ENCODE results near the gene LANCL1.

The LANCL1 gene, protein sequence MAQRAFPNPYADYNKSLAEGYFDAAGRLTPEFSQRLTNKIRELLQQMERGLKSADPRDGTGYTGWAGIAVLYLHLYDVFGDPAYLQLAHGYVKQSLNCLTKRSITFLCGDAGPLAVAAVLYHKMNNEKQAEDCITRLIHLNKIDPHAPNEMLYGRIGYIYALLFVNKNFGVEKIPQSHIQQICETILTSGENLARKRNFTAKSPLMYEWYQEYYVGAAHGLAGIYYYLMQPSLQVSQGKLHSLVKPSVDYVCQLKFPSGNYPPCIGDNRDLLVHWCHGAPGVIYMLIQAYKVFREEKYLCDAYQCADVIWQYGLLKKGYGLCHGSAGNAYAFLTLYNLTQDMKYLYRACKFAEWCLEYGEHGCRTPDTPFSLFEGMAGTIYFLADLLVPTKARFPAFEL

DNA sequence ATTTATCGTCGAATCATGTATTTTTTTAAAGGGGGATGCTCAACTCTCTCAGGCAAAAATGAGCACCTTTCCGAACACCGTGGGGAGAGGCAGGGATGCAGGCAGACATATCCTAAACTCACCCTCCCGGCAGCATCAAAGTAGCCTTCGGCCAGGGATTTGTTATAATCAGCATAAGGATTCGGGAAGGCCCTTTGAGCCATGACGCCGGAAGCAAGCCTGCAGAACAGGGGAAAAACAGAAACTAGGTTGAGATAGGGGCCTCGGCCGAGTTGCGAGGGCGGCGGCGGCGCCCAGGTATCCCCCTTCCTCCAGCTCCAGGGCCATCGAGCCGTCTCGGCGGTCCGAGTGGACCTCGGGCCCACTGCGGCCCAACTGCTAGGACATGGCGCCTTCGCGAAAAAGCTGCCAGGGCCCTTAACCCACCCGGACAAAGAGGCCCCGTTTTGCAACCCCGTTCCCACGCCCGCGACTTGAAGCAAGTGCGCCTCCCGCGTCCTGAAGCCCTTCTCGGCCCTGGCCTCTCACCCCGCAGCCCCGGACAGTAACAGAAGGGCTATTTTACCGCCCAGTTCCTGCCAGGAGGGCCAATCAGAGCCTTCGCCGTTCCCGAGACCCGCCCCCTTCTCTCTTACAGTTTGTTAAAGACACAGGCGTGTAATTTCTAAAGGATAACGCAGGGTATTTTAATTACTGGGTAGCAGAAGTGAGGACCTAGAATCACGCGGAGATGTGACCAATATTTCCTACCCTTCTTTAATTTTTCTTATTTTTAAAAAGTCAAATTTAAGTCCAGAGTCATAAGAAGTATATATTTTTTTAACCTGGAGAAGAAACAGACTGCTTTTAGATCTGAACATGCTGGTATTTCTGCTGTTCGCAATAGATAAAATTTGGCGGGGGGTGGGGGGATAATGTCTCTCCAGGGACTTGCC, at the start of gene LANCL1:
LANCL1 (minus strand) TSS at position 566 of the 935 bp plus-strand sequence; CDS start at position 203, 363 bp downstream.
- DNase-seq (ENCODE audit: low read depth), result peak; percentile 69

DNA sequence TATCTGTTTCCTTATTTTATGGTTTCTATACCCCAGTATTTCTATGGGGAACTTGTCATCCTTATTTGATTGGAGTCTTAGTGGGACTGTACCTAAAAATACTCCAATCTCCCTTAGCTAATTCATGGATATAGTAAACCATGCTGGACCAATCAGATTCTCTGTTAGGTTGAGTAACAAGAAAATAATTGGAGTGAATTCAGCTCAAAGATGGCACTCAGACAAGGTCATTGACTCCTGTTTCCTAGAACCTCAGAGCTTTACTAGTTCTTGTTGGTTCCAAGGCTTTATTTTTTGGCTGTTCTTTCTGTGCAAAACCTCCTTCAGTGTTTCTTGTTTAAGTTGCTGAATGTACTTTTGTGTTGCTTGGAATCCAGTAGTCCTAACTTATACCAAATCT, 48.0 kb upstream of the LANCL1 start:
- no peak for DNase-seq (ENCODE audit: low read depth)

DNA sequence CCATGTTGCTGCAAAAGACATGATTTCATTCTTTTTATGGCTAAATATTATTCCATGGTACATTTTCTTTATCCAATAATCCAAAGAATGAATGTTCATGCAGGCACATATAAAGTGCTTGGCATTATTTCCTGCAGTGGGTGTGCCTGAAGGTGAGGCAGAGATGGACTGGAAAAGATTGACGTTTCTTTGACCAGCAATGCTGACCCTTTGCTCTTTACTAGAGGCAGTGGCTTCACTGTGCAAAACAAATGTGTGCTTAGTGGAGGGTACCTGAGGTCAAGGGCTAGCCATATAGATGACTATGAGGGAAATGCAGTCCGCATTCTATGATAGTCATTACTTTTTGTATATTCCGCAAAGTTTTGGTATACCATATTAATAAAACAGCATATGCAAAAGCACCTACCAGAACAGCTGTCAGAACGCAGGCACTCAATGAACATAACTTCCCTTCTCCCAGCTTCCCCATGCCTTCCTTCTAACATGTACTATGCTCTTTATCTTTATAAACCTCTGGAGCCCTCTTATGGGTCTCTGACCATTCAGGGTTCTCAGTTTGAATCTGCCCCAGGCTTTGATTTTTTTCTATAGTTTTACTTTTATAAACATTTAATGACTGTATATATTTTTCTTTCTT, 47.2 kb upstream of the LANCL1 start:
- DNase-seq (ENCODE audit: low read depth), result no peak

DNA sequence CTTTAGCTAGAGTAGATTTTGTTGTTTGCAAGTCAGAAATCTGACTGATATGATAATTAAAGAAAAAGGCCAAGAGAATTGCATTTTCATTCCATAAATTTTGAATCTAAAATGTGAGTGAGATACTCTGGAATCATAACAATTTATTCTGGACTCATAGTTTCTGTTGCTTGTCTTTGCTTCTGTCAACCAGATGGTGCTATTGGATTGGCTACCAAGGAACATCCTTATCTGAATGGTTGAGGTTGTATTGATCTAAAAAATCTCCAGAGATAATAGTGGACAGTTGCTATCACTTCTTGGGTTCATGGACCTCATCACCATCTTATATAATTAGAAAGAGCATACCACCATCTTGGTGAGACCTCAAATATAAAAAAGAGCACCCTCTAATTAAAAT, 45.8 kb upstream of the LANCL1 start:
- no peak for DNase-seq (ENCODE audit: low read depth)

DNA sequence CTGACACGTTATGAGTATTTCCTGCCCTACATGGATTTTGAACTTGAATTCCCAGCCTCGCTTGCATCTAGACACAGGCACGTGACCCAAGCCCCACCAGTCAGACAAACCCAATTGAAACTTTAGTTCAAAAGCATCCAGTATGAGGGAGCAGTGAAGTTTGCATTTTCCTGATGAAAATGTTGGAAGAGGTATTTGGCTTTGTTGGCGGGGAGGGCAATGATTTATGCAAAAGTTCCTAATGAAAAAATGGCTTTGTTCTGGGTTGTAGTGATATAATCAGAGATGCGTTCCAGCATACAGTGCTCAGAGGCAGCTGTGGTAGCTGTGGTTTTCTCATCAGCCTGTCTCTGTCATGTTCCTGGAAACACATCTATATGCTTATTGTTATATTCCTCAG, 43.0 kb upstream of the LANCL1 start:
- no peak for DNase-seq (ENCODE audit: low read depth)

DNA sequence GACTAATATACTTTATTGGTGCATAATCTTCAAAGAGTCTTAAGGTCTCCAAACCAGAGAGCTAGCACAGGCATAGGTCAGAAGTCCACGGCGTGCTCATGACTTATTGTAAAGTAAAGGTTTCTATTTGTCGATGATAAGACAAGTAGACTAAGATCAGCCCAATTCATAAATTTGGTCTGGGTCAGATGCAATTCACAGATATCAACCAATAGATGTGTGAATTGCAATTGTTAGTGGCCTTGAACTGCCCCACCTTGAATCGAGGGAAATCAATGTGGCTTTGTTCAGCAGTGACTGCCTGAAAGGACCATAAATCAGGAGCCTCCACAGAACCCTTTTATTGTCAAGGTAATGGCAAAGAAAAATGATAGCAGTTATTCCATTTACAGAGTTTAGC, 40.7 kb upstream of the LANCL1 start:
- no peak for DNase-seq (ENCODE audit: low read depth)

DNA sequence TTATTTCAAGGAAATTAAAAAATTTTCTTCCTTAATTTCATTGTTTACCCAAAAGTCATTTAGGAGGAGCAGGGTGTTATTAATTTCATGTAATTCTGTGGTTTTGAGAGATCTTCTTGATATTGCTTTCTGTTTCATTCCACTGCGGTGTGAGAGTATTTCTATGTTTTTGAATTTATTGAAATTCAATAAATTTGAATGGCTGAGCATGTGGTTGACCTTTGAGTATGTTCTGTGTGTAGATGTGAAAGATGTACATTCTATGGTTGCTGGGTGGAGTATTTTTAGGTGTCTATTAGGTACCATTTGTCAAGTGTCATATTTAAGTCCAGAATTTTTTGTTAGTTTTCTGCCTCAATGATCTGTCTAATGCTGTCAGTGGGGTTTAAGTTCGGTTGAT, 39.4 kb upstream of the LANCL1 start:
- no peak for DNase-seq (ENCODE audit: low read depth)

DNA sequence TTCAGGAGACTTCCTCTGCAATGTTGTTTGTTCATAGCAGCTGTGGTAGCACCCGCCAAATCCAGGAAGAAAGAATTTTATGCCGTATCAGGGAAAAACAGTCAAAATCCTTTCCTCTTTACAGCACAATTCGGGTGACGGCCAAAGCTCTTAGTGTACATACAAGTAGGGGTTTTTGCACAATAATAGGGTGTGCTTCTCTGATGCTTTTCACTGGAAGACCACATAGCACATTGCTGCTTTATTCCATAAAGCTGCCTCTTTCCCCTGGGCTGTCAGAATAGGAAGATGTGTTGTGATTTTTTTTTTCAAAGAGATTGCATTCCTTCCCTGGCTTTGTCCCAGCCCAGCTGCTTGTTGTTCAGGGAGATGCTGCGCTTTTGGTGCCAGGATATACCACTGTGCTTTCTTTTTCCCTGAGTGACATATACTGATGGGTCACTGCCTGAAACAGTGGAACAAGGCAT, 27.2 kb upstream of the LANCL1 start:
- DNase-seq (ENCODE audit: low read depth), result no peak

DNA sequence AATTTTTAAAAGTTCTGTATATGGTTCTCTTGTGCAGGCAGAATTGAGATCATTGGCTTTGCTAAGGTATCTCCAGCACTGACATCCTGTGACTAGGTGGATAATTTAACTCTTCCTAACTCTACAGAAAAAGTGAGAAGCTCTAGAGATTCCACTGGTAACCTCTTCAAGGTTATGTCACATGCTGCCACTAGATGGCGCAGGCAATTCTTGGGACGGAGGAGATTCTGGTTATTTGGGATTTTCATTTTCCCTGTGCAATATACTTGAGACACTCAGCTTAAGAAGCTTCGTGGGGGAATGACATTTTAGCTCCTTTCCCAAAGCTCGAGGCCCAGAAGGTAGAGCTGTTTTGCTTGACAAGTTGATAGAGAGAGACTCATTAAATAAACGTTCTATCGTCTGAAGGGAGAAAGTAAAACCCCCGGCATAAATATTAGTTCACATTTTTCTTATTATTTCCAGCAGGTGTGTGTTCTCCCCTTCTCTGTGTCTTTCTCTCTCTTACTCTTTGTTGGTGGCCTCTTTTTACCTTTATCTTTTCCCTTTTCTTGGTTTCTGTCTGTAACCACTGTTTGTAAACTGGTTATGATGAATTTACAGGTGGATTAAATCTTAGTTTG, 26.6 kb upstream of the LANCL1 start:
- peak; percentile 2 for DNase-seq (ENCODE audit: low read depth)

DNA sequence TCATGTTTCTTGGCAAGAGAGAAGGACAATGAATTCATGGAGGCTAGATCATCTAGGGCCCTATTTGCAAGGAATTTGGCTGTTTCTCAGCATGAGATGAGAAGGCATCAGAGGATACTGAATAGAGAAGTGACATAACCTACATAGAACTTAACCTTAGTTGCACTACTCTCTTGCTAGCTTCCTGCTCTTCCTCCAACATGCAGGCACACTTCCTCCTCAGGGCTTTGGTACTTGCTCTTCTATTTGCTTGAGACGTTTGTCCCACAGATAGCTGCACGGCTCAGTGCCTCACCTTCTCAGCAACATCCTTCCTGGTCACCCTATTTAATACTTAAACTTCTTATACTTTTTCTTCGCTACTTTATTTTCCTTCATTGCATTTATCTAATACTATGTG, 20.0 kb upstream of the LANCL1 start:
- no peak for DNase-seq (ENCODE audit: low read depth)

DNA sequence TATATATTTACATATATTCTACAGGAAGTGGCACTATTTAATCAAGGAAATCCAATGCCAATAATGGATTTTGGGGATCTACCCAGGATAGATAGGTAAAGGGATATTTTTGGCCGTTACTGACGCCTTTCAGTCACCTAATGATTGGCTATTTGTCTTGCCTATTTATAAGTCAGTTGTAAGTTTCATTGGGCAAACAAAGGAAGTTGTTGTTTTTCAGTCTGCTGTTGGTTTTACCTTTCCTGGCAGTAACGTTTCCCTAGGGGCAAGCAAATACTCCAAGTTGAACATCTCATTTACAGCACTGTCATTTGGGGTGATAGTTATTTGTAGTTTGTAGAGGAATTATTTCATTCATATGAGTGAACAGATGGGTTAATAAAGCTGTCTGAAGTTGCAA, 17.0 kb upstream of the LANCL1 start:
- DNase-seq (ENCODE audit: low read depth), result no peak

DNA sequence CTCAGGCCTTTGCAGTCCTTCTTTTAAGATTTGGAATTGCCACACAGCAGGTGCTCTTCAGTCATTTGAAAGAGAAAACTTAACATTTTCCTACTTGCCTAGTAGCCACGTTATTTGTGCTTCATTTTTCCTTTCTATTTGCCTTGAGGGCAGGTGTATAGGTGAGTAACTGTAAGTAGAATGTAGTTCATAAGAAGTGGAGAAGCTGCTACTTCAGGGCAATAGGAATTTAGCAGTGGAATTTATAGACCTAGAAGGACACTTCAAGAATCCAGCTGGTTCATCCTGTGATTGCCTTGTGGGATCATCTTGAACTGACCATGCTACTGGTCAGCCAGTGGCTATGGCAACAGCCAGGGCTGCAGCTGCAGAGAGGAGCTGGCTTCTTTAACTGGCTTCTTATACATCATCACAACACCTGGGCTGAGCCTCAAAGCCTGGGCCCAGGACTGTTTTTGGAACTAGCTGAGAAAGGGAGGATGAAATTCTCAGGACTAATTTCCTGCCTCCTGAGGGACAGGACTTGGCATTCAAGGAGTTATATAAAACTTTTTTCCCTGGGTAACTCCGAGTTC, 5.1 kb upstream of the LANCL1 start:
- DNase-seq (ENCODE audit: low read depth), result no peak

DNA sequence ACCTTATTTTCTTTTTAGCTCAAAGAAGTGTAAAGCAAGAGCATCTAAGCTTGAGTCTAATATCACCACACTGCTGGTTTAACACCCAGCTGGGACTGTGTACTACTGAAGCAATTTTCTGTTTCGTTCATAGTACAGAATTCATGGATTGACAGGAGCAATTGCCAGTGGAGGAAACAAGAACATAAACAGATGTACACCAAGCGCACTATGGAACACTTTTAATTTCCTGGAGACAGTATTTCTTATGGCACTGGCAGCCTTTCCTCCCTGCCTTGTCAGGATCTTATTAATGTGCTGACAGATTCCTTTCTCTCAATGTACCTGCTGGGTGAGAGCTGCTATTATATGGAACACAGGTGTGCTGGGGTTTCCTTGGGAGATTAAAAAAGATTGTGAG, 4.2 kb upstream of the LANCL1 start:
- no peak for DNase-seq (ENCODE audit: low read depth)

DNA sequence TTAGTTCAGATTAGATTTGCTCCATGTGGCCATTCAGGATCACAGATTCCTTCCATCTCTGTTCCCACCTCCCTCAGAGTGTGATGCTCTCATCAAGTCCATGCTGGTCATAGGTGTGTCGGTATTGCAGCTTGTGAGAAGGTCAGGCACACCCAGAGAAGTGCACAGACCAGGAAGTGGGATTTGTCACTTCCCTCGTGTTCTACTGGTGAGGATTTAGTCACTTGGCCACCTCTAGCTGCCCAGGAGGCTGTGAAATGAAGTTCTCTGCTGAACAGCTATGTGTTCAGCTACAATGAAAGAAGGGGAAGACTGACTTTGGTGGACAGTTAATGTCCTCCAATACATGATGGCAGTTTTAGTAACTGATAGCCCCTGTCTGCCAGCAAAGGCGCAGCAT, 3.5 kb upstream of the LANCL1 start:
- no peak for DNase-seq (ENCODE audit: low read depth)

DNA sequence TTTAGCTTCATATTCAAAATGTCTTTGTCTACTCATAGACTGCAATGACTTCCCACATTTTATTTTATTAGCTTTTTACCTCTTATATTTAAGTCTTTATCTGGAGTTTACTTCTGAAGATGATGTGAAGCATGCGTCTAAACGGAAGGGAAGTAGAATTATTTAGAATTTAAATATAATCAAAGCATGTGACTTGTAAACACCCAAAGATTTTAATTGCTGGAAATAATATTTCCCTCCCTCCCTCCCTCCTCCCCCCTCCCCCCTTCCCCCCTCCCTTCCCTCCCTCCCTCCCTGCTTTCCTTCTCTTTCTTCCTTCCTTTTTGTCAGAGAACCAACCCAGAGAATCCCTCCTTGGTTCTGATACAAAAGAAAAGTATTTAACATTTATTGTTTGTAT, 2.1 kb upstream of the LANCL1 start:
- no peak for DNase-seq (ENCODE audit: low read depth)

DNA sequence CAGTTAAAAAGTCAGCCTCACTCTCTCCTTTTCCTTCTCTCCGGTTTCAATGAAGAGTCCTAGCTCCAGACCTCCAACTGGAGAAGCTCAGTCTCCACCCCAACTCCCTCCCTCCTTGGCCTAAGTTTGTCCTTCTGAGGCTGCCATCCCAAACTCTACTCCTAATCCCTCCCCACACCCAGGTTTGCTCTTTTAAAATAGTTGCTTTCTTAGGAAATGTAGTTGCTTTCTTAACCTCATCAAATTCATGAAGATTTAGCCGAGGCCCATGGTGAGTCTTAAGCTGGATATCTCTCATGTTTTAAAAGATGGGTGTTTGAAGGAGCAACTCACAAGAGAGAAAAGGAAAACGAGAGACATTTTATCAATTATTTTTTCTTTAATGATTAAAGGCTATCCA, 937 bp upstream of the LANCL1 start:
- no peak for DNase-seq (ENCODE audit: low read depth)

DNA sequence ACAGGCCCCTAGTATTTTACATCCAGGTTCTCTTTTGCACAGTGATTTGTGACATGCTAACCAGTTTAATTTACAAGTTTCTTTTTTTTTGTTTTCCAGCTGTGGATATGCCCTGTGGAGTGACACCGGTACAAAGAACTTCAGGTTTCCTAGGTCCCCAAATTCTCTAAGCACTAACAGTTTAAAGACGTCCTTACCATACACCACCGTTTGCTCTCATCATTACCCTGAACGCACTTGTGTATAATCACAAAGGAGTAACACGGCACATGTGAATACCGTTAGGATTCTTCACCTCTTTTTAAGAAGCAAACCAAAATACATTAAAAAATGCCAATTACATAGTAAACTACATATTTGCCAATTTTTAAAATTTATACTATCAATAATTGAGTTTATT, 853 bp downstream of the LANCL1 start:
- DNase-seq (ENCODE audit: low read depth), result no peak

DNA sequence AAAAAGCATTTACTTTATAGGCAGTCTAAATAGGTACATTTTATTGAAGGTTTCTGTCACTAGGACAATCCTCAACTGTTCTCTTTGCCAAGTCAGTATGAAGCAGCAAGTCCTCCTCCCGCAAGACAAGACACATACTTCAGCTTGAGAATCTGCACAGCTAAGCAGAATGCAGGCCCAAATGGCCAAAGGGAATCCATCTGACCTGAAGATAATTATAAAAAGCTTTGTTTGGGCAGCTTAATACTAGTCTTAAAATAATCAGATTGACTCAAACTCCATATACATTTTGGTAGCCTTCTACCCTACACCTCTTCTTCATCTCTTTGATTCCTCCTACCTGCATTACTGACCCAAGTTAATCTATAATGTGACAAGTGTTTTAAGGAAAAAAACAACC, 1.8 kb downstream of the LANCL1 start:
- DNase-seq (ENCODE audit: low read depth), result no peak

DNA sequence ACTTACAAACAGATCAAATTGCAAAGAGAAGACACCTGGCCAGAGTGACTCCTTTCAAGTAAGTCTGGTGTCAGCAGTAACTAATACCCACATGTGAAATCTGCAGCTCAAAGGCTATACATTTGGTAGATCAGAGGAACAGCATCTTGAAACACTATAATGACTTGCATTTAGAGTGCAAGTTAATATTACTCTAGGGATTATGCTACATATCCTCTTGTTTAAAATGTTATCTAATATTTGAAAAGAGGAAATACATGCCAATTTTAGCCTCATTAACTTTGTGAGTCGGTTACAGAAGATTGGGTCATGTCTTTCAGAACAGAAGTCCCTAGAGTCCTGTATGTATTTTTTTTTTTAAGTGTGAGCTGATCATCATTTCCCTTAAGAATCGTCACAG, 15.2 kb downstream of the LANCL1 start:
- DNase-seq (ENCODE audit: low read depth), result no peak

DNA sequence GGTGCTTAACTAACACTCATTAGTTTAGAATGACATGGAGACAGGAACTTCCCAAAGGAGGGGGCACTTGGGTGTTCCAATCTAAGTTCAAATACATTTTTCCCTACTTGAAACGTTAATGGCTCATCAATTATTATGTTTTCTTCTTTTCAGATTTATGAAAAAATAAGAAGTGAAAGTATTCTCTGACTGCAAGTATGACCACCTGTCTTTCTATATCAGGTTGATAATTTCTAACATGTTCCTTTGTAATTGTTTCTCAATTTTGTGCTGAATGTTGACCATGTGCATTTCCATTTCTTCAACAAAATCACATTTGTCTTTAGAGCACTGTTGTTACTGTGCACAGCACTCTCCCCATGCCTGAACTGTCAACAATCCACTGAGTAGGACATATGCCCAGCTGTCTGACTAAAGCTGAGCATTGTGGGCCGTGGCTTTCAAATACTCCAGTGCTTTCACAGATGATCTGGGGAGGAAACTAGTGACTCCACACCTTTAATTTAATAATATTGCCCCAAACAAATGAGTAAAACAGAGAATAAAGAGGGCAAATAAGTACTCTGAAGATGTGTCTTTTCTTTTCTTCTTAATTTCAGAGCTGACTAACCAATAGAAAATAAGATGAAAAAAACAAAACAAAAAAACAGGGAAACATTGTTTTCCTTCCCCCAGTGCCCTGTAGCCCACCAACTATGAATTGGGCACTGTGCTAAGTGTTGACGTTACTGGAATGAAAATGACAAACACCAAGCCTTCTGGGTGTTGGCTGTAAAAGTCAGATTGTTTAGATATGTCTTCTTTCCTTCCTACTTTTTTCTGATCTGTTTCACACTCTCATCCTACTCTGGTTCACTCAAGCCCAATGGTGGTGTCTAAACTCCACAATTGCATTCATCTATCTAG, 16.0 kb downstream of the LANCL1 start:
- no peak for DNase-seq (ENCODE audit: low read depth)

DNA sequence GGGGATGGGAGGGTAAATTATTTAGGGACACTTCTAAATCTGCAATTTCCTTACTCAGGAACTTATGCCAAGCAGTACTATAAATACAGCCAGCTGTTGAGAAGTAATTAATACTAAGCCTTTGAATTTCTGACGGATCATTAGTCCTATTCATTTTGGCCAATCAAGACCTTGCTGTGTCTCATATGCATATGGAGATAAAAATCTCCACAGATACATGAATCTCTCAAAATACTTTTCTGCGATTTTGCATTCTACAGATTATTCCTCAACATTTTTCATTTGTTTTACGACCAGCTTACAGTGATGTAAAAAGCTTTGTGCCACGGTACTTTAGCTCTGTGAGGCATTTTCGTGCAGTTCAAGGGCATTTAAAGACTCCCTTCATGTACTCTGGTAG, 16.7 kb downstream of the LANCL1 start:
- no peak for DNase-seq (ENCODE audit: low read depth)

All from activated T-cell treated with anti-CD3 and anti-CD28 coated beads for 48 hours (primary cell).